Measurements from ENCODE around the gene DPYSL5. TPM values are rescaled to one million over a fixed set of nuclear protein-coding genes. Genes with fewer than 3 reads are reported as not detected.

The DPYSL5 gene
- total RNA-seq, 1 donor from 2014 or later, result 313 TPM

DNA sequence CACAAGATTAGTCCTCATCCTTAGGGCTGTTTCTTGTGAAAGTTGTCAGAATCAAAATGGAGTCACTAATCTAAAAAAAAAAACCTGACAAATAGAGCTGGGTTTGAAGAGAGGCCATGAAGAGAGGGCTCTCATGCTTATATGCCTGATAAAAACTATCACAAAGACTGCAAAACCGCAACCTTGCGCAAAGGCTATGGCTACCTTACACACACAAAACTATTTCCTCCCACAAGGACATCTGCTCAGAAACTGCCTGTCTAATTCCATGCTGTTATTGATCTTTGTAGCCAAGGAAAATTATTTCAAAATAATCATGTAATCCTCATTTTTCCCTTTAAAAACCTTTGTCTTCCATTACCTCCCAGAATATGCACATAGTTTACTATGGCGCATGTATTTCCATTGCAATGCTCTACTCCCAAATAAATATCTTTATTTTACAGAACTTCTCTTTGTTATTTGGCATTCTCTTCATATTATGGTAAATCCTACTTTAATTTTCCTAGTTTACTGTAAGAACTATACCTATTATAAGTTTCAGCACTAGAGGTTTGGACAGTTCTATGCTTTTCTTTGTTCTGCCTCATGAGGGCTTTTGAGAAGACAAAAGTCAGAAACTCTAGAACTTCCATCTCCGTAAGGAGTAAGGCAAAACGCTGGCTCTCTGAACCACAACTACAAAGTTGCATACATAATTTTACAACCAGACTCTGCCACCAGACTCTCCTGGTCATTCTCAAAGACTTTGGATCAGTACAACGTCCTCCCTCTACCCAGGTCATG, 9.6 kb upstream of the DPYSL5 start:
- H3K4me1 Mint-ChIP-seq (ENCODE audit: low read depth, unreplicated experiment), result peaks cover 15% of the 10 kb centered on the region
- peak overlapping the region; percentile 84 for H3K27ac Mint-ChIP-seq (ENCODE audit: unreplicated experiment)
- no peaks in the 10 kb centered on the region for H3K27me3 Mint-ChIP-seq (ENCODE audit: unreplicated experiment)
- DNase-seq, result no peak
- H3K9me3 Mint-ChIP-seq (ENCODE audit: unreplicated experiment), result peaks cover 3% of the 10 kb centered on the region
- H3K36me3 Mint-ChIP-seq (ENCODE audit: unreplicated experiment), result no peaks in the 10 kb centered on the region
- TF ChIP-seq, protein P1, sequence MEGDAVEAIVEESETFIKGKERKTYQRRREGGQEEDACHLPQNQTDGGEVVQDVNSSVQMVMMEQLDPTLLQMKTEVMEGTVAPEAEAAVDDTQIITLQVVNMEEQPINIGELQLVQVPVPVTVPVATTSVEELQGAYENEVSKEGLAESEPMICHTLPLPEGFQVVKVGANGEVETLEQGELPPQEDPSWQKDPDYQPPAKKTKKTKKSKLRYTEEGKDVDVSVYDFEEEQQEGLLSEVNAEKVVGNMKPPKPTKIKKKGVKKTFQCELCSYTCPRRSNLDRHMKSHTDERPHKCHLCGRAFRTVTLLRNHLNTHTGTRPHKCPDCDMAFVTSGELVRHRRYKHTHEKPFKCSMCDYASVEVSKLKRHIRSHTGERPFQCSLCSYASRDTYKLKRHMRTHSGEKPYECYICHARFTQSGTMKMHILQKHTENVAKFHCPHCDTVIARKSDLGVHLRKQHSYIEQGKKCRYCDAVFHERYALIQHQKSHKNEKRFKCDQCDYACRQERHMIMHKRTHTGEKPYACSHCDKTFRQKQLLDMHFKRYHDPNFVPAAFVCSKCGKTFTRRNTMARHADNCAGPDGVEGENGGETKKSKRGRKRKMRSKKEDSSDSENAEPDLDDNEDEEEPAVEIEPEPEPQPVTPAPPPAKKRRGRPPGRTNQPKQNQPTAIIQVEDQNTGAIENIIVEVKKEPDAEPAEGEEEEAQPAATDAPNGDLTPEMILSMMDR (IDR thresholded peaks at IDR 0.05; ENCODE audit: partially characterized antibody, unreplicated experiment), result no peak
- peak overlapping the region; percentile 42 for H3K4me3 Mint-ChIP-seq (ENCODE audit: unreplicated experiment)

GRCh38 chr2:26840937-26841610, 6.9 kb upstream of the DPYSL5 start:
- H3K4me1 Mint-ChIP-seq (ENCODE audit: low read depth, unreplicated experiment), result peaks cover 22% of the 10 kb centered on the region
- no peak overlapping the region for H3K4me3 Mint-ChIP-seq (ENCODE audit: unreplicated experiment)
- no peaks in the 10 kb centered on the region for H3K36me3 Mint-ChIP-seq (ENCODE audit: unreplicated experiment)

GRCh38 chr2:26843041-26843440, 4.9 kb upstream of the DPYSL5 start:
- Mint-ChIP-seq H3K27me3 (ENCODE audit: unreplicated experiment) (peaks cover 7% of the 10 kb centered on the region), H3K36me3 (ENCODE audit: unreplicated experiment) (no peaks in the 10 kb centered on the region)

More at GRCh38 chr2:26840937-26841610, 6.9 kb upstream of the DPYSL5 start:
- H3K27me3 Mint-ChIP-seq (ENCODE audit: unreplicated experiment), result peaks cover 2% of the 10 kb centered on the region
- H3K9me3 Mint-ChIP-seq (ENCODE audit: unreplicated experiment), result peaks cover 7% of the 10 kb centered on the region
- H3K27ac Mint-ChIP-seq (ENCODE audit: unreplicated experiment), result no peak overlapping the region
- DNase-seq, result no peak
- TF ChIP-seq, protein P1 (IDR thresholded peaks at IDR 0.05; ENCODE audit: partially characterized antibody, unreplicated experiment), result peak; percentile 16

GRCh38 chr2:26845021-26845420, 2.9 kb upstream of the DPYSL5 start:
- Mint-ChIP-seq H3K9me3 (ENCODE audit: unreplicated experiment) (peaks cover 12% of the 10 kb centered on the region), H3K36me3 (ENCODE audit: unreplicated experiment) (no peaks in the 10 kb centered on the region), H3K27me3 (ENCODE audit: unreplicated experiment) (peaks cover 8% of the 10 kb centered on the region), H3K27ac (ENCODE audit: unreplicated experiment) (no peak overlapping the region), H3K4me1 (ENCODE audit: low read depth, unreplicated experiment) (peaks cover 11% of the 10 kb centered on the region), H3K4me3 (ENCODE audit: unreplicated experiment) (no peak overlapping the region)
- no peak for DNase-seq
- TF ChIP-seq, protein P1 (IDR thresholded peaks at IDR 0.05; ENCODE audit: partially characterized antibody, unreplicated experiment), result no peak

More at GRCh38 chr2:26843041-26843440, 4.9 kb upstream of the DPYSL5 start:
- TF ChIP-seq, protein P1 (IDR thresholded peaks at IDR 0.05; ENCODE audit: partially characterized antibody, unreplicated experiment), result no peak
- no peak for DNase-seq
- Mint-ChIP-seq H3K9me3 (ENCODE audit: unreplicated experiment) (peaks cover 9% of the 10 kb centered on the region), H3K4me1 (ENCODE audit: low read depth, unreplicated experiment) (peaks cover 18% of the 10 kb centered on the region), H3K27ac (ENCODE audit: unreplicated experiment) (no peak overlapping the region), H3K4me3 (ENCODE audit: unreplicated experiment) (no peak overlapping the region)
